ENCODE results near the gene PTPN1.
A peak's percentile ranks its signal among the peaks of the same experiment; 100 is the strongest.
"Not testable (repeated sequence)": the region's sequence is repeated elsewhere in the genome, so short reads cannot be mapped to it uniquely, and the experiment has no call there.

The PTPN1 gene

GRCh38 chr20:50472693-50473664, 37.2 kb upstream of the PTPN1 start:
- no peak for TF ChIP-seq CTCF (IDR thresholded peaks at IDR 0.05; ENCODE audit: control insufficient read depth, extremely low read depth, insufficient read depth)
- no peak overlapping the region for H3K4me3 ChIP-seq (ENCODE audit: low read depth, low read length)
- no peak for DNase-seq (ENCODE audit: low read depth)

GRCh38 chr20:50474356-50474755, 35.8 kb upstream of the PTPN1 start:
- H3K4me3 ChIP-seq (ENCODE audit: low read depth, low read length); DNase-seq (ENCODE audit: low read depth): not testable (repeated sequence)

- no peak for DNase-seq (ENCODE audit: low read depth)
- no peak for TF ChIP-seq CTCF (IDR thresholded peaks at IDR 0.05; ENCODE audit: control insufficient read depth, extremely low read depth, insufficient read depth)
Measured at GRCh38 chr20:50475681-50476292, 34.4 kb upstream of the PTPN1 start.

GRCh38 chr20:50477239-50477872, 32.8 kb upstream of the PTPN1 start:
- H3K4me3 ChIP-seq (ENCODE audit: low read depth, low read length), result no peak overlapping the region
- TF ChIP-seq CTCF (IDR thresholded peaks at IDR 0.05; ENCODE audit: control insufficient read depth, extremely low read depth, insufficient read depth), result no peak
- no peak for DNase-seq (ENCODE audit: low read depth)

More at GRCh38 chr20:50475681-50476292, 34.4 kb upstream of the PTPN1 start:
- no peak overlapping the region for H3K4me3 ChIP-seq (ENCODE audit: low read depth, low read length)

- no peak overlapping the region for H3K4me3 ChIP-seq (ENCODE audit: low read depth, low read length)
- DNase-seq (ENCODE audit: low read depth), result no peak
- peak; percentile 39 for TF ChIP-seq CTCF (IDR thresholded peaks at IDR 0.05; ENCODE audit: control insufficient read depth, extremely low read depth, insufficient read depth)
Measured at GRCh38 chr20:50478162-50478990, 31.8 kb upstream of the PTPN1 start.

GRCh38 chr20:50481741-50482140, 28.4 kb upstream of the PTPN1 start:
- no peak for DNase-seq (ENCODE audit: low read depth)
- no peak for TF ChIP-seq CTCF (IDR thresholded peaks at IDR 0.05; ENCODE audit: control insufficient read depth, extremely low read depth, insufficient read depth)
- H3K4me3 ChIP-seq (ENCODE audit: low read depth, low read length), result no peak overlapping the region

Data from LNCaP clone FGC (cell line).